Bronchial epithelial cell (primary cell): ENCODE data around the gene SELENOV. TPM values are rescaled to one million over a fixed set of nuclear protein-coding genes. Genes with fewer than 3 reads are reported as not detected.

ENCODE experiments used
- DNase-seq: peaks from one replicate; pipeline ENCODE4 v3.0.0-alpha.2; 2010; ENCODE audit warnings: low read depth
- FAIRE-seq: peaks from 2 replicates; lab custom pipeline; 2011; peaks lifted over from hg19 to GRCh38; lab: Jason Lieb, UNC
- H3K27me3 ChIP-seq: 2 replicates; pipeline ENCODE4 v1.5.1; 2011; ENCODE audit warnings: low read length; ENCODE audit not compliant: control insufficient read depth, insufficient read depth
- H3K36me3 ChIP-seq: 2 replicates; pipeline ENCODE4 v1.5.1; 2011; ENCODE audit warnings: low read length; ENCODE audit not compliant: control insufficient read depth, insufficient read depth
- H3K4me3 ChIP-seq: 2 replicates; pipeline ENCODE4 v1.5.1; 2011; ENCODE audit warnings: mild to moderate bottlenecking, low read depth, low read length, control low read depth
- total RNA-seq: library from RNA; depleted of rRNA; stranded (reverse); fragments of >200 nt; gene quantifications from 2 replicates; pipeline ENCODE4 v1.2.1, GENCODE V29; 2014
- TF ChIP-seq, protein P1 (sequence below): IDR thresholded peaks from 2 replicates; pipeline ENCODE4 v1.5.1; 2011; ENCODE audit warnings: mild to moderate bottlenecking, moderate library complexity, low read length, control low read depth, inconsistent platforms; ENCODE audit not compliant: insufficient read depth, severe bottlenecking

SELENOV gene
- total RNA-seq, 1 donor from 2014 or later: not detected

DNA sequence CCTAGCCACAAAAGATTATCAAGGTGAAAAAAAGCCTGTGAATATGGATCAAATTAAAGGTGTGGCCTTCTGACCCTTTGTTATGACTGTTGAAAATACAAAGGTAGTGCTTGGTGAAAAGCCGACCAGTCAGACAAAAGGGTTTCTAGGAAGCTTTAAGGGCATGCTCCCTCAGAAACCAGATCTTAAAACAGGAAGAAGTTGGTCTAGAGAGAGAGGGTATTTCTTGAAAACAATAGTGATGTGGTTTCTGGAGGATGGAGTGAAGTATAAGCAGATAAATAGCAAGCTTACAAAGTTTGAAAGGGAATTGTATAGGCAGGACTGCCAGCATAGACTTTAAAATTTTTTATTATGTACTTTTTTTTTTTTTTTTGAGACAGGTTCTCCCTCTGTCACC, 30.0 kb downstream of the SELENOV start:
- TF ChIP-seq, protein P1, sequence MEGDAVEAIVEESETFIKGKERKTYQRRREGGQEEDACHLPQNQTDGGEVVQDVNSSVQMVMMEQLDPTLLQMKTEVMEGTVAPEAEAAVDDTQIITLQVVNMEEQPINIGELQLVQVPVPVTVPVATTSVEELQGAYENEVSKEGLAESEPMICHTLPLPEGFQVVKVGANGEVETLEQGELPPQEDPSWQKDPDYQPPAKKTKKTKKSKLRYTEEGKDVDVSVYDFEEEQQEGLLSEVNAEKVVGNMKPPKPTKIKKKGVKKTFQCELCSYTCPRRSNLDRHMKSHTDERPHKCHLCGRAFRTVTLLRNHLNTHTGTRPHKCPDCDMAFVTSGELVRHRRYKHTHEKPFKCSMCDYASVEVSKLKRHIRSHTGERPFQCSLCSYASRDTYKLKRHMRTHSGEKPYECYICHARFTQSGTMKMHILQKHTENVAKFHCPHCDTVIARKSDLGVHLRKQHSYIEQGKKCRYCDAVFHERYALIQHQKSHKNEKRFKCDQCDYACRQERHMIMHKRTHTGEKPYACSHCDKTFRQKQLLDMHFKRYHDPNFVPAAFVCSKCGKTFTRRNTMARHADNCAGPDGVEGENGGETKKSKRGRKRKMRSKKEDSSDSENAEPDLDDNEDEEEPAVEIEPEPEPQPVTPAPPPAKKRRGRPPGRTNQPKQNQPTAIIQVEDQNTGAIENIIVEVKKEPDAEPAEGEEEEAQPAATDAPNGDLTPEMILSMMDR: no peak
- no peak overlapping the region for H3K4me3 ChIP-seq
- FAIRE-seq (no peak), DNase-seq (no peak)
- no peaks in the 10 kb centered on the region for H3K27me3 ChIP-seq
- no peaks in the 10 kb centered on the region for H3K36me3 ChIP-seq

GRCh38 chr19:39546599-39546998, 31.7 kb downstream of the SELENOV start:
- DNase-seq (peak; percentile 29), FAIRE-seq (no peak)
- H3K36me3 ChIP-seq: no peaks in the 10 kb centered on the region
- H3K27me3 ChIP-seq: no peaks in the 10 kb centered on the region
- TF ChIP-seq, protein P1: no peak
- H3K4me3 ChIP-seq: no peak overlapping the region

GRCh38 chr19:39550197-39550596, 35.3 kb downstream of the SELENOV start:
- no peak for FAIRE-seq
- no peak overlapping the region for H3K4me3 ChIP-seq
- no peaks in the 10 kb centered on the region for H3K27me3 ChIP-seq
- DNase-seq: no peak
- TF ChIP-seq, protein P1: no peak
- H3K36me3 ChIP-seq: no peaks in the 10 kb centered on the region

DNA sequence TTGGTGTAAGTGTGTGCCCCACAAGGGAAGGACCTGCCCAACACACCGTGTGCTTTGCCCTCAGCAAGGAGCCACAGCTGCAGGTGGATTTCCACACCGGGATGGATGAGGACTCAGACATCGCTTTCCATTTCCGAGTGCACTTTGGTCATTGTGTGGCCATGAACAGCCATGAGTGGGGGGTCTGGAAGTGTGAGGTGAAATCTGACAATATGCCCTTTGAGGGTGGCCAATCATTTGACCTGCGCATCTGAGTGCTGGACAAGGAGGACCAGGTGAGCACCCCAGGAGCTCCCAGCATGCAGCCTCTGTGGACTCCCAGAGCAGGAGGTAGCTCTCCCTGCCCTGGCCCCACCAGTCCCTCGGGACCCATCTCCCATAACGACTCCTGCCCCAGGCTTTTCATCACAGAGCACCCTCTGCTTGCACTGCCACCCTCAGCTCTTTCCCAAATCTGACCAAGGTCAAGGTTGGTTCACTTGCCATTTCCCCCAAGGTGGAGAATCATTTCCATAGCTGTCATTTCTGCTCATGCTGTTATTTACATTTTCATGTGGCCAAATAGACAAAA, 38.2 kb downstream of the SELENOV start:
- FAIRE-seq: no peak
- TF ChIP-seq, protein P1: no peak

DNA sequence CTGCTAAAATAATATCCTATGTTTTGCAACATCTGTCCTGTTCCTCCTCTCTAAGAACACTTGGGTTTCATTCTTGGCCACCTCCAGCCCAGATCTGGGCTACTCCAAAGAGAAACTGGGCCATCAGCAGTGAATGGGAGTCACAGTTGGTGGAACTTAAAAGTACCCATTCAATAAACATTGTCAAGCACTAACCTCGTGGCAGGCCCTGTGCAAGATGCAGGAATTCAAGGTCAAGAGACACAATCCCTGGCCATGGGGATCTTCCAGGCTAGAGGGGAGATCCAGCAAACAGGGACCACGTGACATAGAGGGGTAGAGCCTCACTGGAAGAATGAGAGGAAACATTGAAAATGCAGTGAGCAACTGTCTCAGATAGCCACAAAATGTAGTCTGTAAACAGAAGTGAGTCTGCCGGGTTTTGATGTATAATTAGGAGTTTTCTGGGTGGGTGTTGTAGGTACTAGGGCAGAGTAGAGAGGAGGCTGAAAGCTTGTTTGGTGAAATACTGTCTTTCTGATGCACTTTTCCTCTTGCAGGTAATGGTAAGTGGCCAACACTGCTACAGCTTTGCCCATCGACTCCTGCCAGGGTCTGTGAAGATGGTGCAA, 39.9 kb downstream of the SELENOV start:
- Histone ChIP-seq H3K4me3 (no peak overlapping the region), H3K27me3 (no peaks in the 10 kb centered on the region), H3K36me3 (no peaks in the 10 kb centered on the region)
- DNase-seq (no peak), FAIRE-seq (no peak)
- TF ChIP-seq, protein P1: no peak

More for the DNA sequence above, 38.2 kb downstream of the SELENOV start:
- H3K36me3 ChIP-seq: no peaks in the 10 kb centered on the region
- no peak for DNase-seq
- H3K4me3 ChIP-seq: no peak overlapping the region
- H3K27me3 ChIP-seq: no peaks in the 10 kb centered on the region
